ENCODE measurements around the gene TMEM229B. TPM values are rescaled to one million over a fixed set of nuclear protein-coding genes. Genes with fewer than 3 reads are reported as not detected.

TMEM229B gene
- total and polyA plus RNA-seq, 4 donors = 1.5 to 4.5 (median 2.5) TPM

DNA sequence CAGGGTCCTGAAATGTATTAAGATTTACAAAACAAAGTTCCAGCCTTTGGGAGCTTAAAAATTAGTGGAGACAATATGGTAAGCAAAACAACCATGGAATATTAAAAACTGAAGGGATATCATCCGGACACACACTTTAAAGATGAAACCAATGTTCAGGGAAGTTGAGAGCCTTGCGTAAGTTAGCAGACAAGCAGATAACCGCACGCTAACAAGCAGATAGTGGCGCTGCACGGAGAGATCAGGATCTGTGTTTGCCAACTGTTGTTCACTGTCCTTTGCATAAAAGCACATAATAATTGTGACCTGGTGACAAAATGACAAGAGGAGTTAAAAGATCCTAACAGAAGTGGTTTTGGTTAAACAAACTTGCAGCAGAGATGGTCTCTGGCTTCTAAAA, 14.3 kb upstream of the TMEM229B start:
- H3K4me3 ChIP-seq = no peak overlapping the region
- TF ChIP-seq, protein P1, sequence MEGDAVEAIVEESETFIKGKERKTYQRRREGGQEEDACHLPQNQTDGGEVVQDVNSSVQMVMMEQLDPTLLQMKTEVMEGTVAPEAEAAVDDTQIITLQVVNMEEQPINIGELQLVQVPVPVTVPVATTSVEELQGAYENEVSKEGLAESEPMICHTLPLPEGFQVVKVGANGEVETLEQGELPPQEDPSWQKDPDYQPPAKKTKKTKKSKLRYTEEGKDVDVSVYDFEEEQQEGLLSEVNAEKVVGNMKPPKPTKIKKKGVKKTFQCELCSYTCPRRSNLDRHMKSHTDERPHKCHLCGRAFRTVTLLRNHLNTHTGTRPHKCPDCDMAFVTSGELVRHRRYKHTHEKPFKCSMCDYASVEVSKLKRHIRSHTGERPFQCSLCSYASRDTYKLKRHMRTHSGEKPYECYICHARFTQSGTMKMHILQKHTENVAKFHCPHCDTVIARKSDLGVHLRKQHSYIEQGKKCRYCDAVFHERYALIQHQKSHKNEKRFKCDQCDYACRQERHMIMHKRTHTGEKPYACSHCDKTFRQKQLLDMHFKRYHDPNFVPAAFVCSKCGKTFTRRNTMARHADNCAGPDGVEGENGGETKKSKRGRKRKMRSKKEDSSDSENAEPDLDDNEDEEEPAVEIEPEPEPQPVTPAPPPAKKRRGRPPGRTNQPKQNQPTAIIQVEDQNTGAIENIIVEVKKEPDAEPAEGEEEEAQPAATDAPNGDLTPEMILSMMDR (IDR thresholded peaks at IDR 0.05; ENCODE audit: control extremely low read depth, extremely low read depth) = no peak
- no peaks in the 10 kb centered on the region for H3K27me3 ChIP-seq (ENCODE audit: control insufficient read depth in 3 of 3, insufficient read depth in 3 of 3, low read length in 2 of 3)
- DNase-seq = no peak
- no peaks in the 10 kb centered on the region for H3K9me3 ChIP-seq (ENCODE audit: control insufficient read depth in 4 of 4, insufficient read depth in 3 of 4, low read length in 3 of 4)
- H3K27ac ChIP-seq (ENCODE audit: low read depth in 1 of 2, low read length in 1 of 2) = no peak overlapping the region
- H3K4me1 ChIP-seq (ENCODE audit: control insufficient read depth in 5 of 5, insufficient read depth in 5 of 5, low read length in 5 of 5) = no peaks in the 10 kb centered on the region
- H3K9ac ChIP-seq (ENCODE audit: insufficient read depth in 1 of 2, low read length in 2 of 2) = no peak overlapping the region
- no peak for ATAC-seq (ENCODE audit: insufficient read depth, low FRiP score)
- no peaks in the 10 kb centered on the region for H3K36me3 ChIP-seq (ENCODE audit: control insufficient read depth in 4 of 4, insufficient read depth in 4 of 4, low read length in 4 of 4)
- WGBS, 2 donors = 48 to 55% methylated on average over 6 of the region's 6 CpGs

DNA sequence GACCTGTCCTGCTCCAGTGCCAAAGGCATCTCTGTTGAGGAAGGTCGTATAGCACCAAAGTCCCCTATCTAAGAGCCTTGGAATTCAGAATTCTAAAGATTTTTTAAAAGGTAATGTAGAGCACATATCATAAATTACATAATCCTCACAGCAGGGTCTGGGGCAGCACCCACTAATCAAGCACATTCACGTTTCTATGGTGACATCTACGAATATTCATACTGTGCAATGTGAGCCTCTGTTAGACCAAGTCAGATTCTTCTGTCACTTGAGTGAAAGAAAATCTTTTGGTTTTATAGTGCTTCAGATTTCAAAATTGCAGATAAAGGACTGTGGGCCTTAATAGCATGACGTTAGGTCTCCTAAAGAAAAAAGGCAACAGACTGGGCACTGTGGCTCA, 13.1 kb upstream of the TMEM229B start:
- Histone ChIP-seq H3K4me3 (no peak overlapping the region), H3K36me3 (ENCODE audit: control insufficient read depth in 4 of 4, insufficient read depth in 4 of 4, low read length in 4 of 4) (no peaks in the 10 kb centered on the region), H3K9me3 (ENCODE audit: control insufficient read depth in 4 of 4, insufficient read depth in 3 of 4, low read length in 3 of 4) (no peaks in the 10 kb centered on the region), H3K27me3 (ENCODE audit: control insufficient read depth in 3 of 3, insufficient read depth in 3 of 3, low read length in 2 of 3) (no peaks in the 10 kb centered on the region), H3K4me1 (ENCODE audit: control insufficient read depth in 5 of 5, insufficient read depth in 5 of 5, low read length in 5 of 5) (no peaks in the 10 kb centered on the region), H3K9ac (ENCODE audit: insufficient read depth in 1 of 2, low read length in 2 of 2) (no peak overlapping the region), H3K27ac (ENCODE audit: low read depth in 1 of 2, low read length in 1 of 2) (no peak overlapping the region)
- TF ChIP-seq, protein P1 (IDR thresholded peaks at IDR 0.05; ENCODE audit: control extremely low read depth, extremely low read depth) = no peak
- 74 to 88% methylated on average over 4 of the region's 4 CpGs for WGBS, 2 donors
- ATAC-seq (ENCODE audit: insufficient read depth, low FRiP score) = no peak
- DNase-seq = no peak

DNA sequence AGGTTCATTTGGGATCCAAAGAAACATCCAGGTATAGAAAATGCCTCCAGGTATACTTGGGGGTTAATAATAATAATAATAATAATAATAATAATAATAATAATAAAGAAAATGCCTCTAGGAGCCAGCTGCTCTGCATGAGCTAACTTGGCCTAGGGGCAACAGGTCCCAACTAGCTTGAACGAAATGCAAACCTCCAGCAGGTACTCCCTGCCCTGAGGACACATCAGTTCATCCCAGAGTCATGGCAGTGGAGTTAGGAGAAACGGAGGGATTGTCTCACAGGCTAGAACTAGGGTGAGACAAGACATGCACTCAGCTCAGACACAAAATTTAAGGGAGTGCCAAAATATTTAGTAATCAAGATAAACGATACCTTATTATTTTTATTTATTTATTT, 12.5 kb upstream of the TMEM229B start:
- no peaks in the 10 kb centered on the region for H3K4me1 ChIP-seq (ENCODE audit: control insufficient read depth in 5 of 5, insufficient read depth in 5 of 5, low read length in 5 of 5)
- H3K4me3 ChIP-seq = no peak overlapping the region
- H3K27ac ChIP-seq (ENCODE audit: low read depth in 1 of 2, low read length in 1 of 2) = no peak overlapping the region
- TF ChIP-seq, protein P1 (IDR thresholded peaks at IDR 0.05; ENCODE audit: control extremely low read depth, extremely low read depth) = no peak
- WGBS, 2 donors = 92 to 95% methylated on average over 3 of the region's 3 CpGs
- H3K27me3 ChIP-seq (ENCODE audit: control insufficient read depth in 3 of 3, insufficient read depth in 3 of 3, low read length in 2 of 3) = no peaks in the 10 kb centered on the region
- no peaks in the 10 kb centered on the region for H3K9me3 ChIP-seq (ENCODE audit: control insufficient read depth in 4 of 4, insufficient read depth in 3 of 4, low read length in 3 of 4)
- no peak for DNase-seq
- H3K9ac ChIP-seq (ENCODE audit: insufficient read depth in 1 of 2, low read length in 2 of 2) = no peak overlapping the region
- no peaks in the 10 kb centered on the region for H3K36me3 ChIP-seq (ENCODE audit: control insufficient read depth in 4 of 4, insufficient read depth in 4 of 4, low read length in 4 of 4)
- ATAC-seq (ENCODE audit: insufficient read depth, low FRiP score) = no peak

DNA sequence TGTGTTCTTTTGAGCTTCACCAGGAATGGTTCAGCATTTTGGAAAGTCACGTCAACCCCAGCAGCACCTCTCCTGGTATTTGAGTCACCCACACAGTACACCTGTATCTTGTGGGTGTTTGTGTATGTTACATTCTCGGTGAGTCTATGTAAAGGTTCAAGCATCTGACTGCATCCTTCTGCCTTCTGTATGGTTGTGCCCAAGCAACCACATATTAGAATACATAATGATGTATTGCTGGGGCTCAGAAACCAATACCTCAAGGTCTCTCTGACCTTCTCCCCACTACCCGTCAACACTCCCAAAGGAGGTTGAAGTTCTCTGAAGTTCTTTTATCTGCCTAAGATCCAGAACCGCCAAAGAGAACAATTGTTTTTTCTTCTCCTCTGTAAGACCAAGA, 9.2 kb upstream of the TMEM229B start:
- Histone ChIP-seq H3K4me3 (no peak overlapping the region), H3K4me1 (ENCODE audit: control insufficient read depth in 5 of 5, insufficient read depth in 5 of 5, low read length in 5 of 5) (no peaks in the 10 kb centered on the region), H3K36me3 (ENCODE audit: control insufficient read depth in 4 of 4, insufficient read depth in 4 of 4, low read length in 4 of 4) (no peaks in the 10 kb centered on the region), H3K9me3 (ENCODE audit: control insufficient read depth in 4 of 4, insufficient read depth in 3 of 4, low read length in 3 of 4) (peaks cover 0 to 9% (median 2%) of the 10 kb centered on the region in 4 donors), H3K9ac (ENCODE audit: insufficient read depth in 1 of 2, low read length in 2 of 2) (no peak overlapping the region), H3K27me3 (ENCODE audit: control insufficient read depth in 3 of 3, insufficient read depth in 3 of 3, low read length in 2 of 3) (no peaks in the 10 kb centered on the region), H3K27ac (ENCODE audit: low read depth in 1 of 2, low read length in 1 of 2) (no peak overlapping the region)
- TF ChIP-seq, protein P1 (IDR thresholded peaks at IDR 0.05; ENCODE audit: control extremely low read depth, extremely low read depth) = no peak
- DNase-seq = no peak
- ATAC-seq (ENCODE audit: insufficient read depth, low FRiP score) = no peak
- 88 to 92% methylated on average over 4 of the region's 4 CpGs for WGBS, 2 donors
